ENCODE measurements around the gene SEMA5A. TPM values are rescaled to one million over a fixed set of nuclear protein-coding genes. Genes with fewer than 3 reads are reported as not detected.

SEMA5A gene
- polyA plus RNA-seq, 1 donor from 2014 or later: not detected

DNA sequence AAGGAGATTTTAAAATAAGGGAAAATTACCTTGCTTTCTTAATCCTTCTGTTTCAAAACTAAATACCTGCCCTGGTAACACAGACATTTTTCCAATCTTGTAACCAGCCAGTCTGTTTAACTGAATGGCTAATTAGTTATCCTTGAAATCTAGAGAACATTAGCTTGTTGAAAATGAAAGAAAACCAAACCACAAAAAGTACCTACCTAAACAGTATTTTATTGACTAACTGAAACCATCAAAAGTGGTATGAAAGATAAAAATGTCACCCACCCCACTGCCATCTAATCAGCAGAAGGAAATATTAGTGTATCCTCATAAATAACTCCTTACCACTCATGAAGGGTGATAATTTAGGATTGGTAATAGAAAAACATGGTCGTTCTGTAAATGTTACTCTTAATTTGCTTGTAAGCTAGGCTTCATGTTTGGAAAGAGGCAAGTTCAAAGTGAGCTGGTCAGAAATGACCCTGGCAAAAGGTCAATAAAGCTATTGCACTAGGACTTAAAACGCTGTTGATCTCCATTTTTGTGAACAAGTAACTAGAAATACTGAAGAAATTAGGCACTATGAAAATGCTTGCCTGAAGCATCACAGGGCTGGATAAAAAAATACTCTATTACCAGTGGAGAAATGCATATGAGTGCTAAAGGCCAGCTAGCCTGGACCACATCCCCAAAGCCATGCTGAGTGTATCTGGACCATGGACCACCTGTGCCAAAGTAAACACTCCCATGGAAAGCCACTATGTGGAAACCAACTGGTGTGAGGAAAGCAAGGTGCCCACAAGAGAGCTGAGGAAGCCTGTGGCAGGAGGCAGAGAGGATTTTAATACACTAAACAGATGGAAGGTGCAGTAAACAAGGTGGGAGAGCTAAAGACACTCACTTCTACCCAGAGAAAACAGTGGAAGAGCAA lies 8.4 kb downstream of the SEMA5A start:
- H3K4me1 Mint-ChIP-seq: no peaks in the 10 kb centered on the region
- H3K36me3 Mint-ChIP-seq: peaks cover 2% of the 10 kb centered on the region
- H3K27me3 Mint-ChIP-seq: no peaks in the 10 kb centered on the region
- no peaks in the 10 kb centered on the region for H3K9me3 Mint-ChIP-seq
- H3K4me3 Mint-ChIP-seq: no peak overlapping the region
- no peak overlapping the region for H3K27ac Mint-ChIP-seq

DNA sequence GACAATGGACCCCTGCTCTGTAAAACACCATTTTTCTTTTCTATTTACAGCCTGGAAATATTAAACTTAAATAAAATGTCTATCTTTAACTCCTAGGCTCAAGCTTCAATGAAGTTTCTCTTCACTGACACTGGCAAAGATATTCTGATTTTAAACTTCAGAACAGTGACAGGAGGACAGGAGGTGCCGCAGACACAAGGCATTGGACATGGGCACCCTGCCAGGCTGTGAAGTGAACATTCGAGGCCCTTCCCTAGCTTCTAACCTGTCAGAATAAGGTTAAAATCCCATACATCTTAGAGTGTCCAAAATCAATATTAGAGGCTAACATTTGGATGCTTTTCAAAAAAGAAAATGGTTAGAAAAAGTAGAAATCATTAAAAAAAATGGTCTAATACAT lies 9.2 kb downstream of the SEMA5A start:
- H3K36me3 Mint-ChIP-seq: no peaks in the 10 kb centered on the region
- no peak overlapping the region for H3K4me3 Mint-ChIP-seq
- no peak overlapping the region for H3K27ac Mint-ChIP-seq
- no peaks in the 10 kb centered on the region for H3K9me3 Mint-ChIP-seq
- H3K4me1 Mint-ChIP-seq: no peaks in the 10 kb centered on the region
- no peaks in the 10 kb centered on the region for H3K27me3 Mint-ChIP-seq

- no peaks in the 10 kb centered on the region for H3K27me3 Mint-ChIP-seq
- no peaks in the 10 kb centered on the region for H3K36me3 Mint-ChIP-seq
- H3K4me1 Mint-ChIP-seq: no peaks in the 10 kb centered on the region
- no peak overlapping the region for H3K27ac Mint-ChIP-seq
- H3K9me3 Mint-ChIP-seq: no peaks in the 10 kb centered on the region
- no peak overlapping the region for H3K4me3 Mint-ChIP-seq
Measured at GRCh38 chr5:9534881-9535517, 10.9 kb downstream of the SEMA5A start.

DNA sequence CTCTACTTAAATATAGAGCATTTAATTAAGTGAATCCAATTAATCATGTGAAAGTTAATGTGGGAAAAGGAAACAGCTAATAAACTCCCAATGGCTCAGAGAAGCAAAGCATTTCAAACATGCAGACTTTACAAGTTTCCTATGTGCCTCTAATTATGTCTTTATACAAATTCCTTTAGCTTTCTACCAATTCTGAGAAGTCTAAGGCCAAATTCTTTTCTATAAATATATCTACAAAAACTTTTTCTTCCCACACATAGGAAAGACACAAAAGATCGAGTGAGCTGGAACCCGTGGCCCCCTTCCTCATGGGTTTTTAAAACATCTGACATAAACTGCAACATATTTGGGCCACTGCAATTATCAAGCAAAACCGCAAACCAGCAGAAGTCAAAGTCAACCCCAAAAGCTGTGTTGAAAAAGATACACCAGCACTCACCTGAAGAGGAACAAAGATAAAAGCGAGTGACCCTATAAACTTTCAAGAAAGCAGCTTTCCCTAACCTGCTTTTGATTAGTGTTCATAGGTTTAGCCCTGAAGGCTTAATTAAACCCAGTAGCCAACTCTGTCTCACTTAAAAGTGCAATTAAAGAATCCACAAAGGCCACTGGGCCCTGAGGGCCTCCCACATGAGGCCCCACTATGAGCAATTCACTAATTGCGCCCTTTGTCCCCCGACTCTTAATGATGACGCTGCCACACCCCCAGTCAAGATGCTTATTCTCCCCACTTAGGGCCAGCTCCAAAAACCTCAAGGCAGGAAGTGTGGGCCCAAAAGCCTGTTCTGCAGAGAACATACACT lies 12.1 kb downstream of the SEMA5A start:
- Mint-ChIP-seq H3K27me3 (no peaks in the 10 kb centered on the region), H3K36me3 (no peaks in the 10 kb centered on the region), H3K27ac (no peak overlapping the region), H3K4me3 (no peak overlapping the region), H3K4me1 (no peaks in the 10 kb centered on the region), H3K9me3 (no peaks in the 10 kb centered on the region)

DNA sequence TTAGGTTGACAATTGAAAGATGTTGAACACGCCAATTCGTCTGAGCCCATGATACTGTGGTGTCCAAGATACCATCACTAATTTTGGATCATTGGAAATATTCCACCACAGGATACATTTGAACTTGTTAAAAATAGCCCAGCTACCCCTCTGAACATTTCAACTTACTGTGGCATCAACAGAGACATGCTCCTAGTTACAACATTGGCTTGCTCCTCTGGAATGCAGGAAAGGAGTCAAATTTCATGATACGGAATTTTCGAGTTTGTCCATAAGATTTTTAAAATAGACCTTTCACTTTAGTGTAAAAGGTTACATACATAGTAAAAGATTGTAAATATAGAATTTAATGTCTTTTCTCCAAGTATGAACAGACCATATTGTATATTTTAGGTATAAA lies 12.8 kb downstream of the SEMA5A start:
- no peaks in the 10 kb centered on the region for H3K4me1 Mint-ChIP-seq
- no peaks in the 10 kb centered on the region for H3K9me3 Mint-ChIP-seq
- no peak overlapping the region for H3K4me3 Mint-ChIP-seq
- no peaks in the 10 kb centered on the region for H3K36me3 Mint-ChIP-seq
- H3K27me3 Mint-ChIP-seq: no peaks in the 10 kb centered on the region
- H3K27ac Mint-ChIP-seq: no peak overlapping the region

DNA sequence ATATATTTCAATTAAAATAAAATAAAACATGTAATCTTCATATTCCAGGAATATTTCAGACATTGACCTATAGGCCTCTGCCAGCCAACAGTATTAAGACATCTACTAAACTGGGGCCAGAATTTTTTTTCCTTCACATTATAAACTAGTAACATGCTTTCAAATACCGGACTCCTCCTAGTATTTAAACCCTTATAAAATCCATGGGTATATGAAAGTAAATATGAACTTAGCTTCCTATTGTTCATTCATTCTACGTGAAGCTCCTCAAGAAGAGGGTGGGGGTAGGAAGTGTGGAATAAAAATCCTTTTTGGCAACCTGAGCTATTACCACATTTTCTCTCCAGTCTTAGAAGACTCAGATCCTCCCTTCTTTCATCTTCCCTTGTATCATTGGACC lies 16.4 kb downstream of the SEMA5A start:
- Mint-ChIP-seq H3K4me3 (no peak overlapping the region), H3K36me3 (no peaks in the 10 kb centered on the region), H3K27ac (no peak overlapping the region), H3K4me1 (no peaks in the 10 kb centered on the region), H3K27me3 (no peaks in the 10 kb centered on the region), H3K9me3 (no peaks in the 10 kb centered on the region)

DNA sequence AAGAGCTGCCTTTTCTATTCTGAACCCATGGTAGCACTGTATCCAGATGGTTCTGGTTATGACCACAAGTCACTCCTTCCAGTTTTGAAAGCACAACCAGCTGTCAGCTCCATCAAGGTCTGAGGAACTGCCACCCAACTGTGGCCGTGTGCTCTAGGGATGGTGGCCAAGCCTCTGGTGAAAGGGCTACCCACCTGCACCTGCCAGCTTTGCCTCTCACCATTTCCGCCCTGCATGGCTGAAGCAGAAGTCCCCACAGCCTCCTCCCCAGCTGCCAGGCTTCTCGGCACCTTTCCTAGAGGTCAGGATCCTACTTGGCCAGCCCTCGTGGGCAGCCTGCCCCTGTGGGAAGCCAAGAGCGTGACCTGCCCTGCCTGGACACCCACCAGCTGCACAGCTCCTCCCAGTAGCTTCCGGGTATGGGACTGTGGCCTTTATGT lies 16.8 kb downstream of the SEMA5A start:
- H3K4me3 Mint-ChIP-seq: no peak overlapping the region
- no peaks in the 10 kb centered on the region for H3K4me1 Mint-ChIP-seq
- no peaks in the 10 kb centered on the region for H3K36me3 Mint-ChIP-seq
- no peaks in the 10 kb centered on the region for H3K27me3 Mint-ChIP-seq
- no peaks in the 10 kb centered on the region for H3K9me3 Mint-ChIP-seq
- no peak overlapping the region for H3K27ac Mint-ChIP-seq

DNA sequence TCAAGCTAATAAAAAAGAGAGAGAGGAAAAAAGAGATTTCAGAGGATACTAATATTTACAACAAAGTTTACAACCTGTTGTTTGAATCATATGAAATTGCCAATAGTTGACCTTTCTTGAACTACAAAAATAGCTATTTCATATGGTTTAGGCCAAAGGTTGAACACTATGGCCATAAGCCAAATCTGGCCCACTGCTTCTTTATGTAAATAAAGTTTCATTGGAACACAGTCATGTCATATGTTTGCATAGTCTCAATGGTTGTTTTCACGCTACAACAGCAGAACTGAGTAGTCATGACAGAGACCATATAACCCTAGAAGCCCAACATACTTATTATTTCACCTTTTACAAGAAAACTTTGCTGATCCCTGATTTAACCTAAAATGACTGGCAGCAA lies 20.9 kb downstream of the SEMA5A start:
- Mint-ChIP-seq H3K4me1 (no peaks in the 10 kb centered on the region), H3K27ac (no peak overlapping the region), H3K4me3 (no peak overlapping the region), H3K27me3 (no peaks in the 10 kb centered on the region), H3K9me3 (peaks cover 0 to 4% (median 2%) of the 10 kb centered on the region in 3 donors), H3K36me3 (no peaks in the 10 kb centered on the region)

GRCh38 chr5:9523090-9523823 lies 22.6 kb downstream of the SEMA5A start:
- peaks cover 2 to 4% (median 4%) of the 10 kb centered on the region in 3 donors for H3K9me3 Mint-ChIP-seq
- H3K27ac Mint-ChIP-seq: no peak overlapping the region
- no peaks in the 10 kb centered on the region for H3K36me3 Mint-ChIP-seq
- H3K4me3 Mint-ChIP-seq: no peak overlapping the region
- no peaks in the 10 kb centered on the region for H3K4me1 Mint-ChIP-seq
- no peaks in the 10 kb centered on the region for H3K27me3 Mint-ChIP-seq

- Mint-ChIP-seq H3K27me3 (no peaks in the 10 kb centered on the region), H3K27ac (no peak overlapping the region), H3K4me3 (no peak overlapping the region), H3K36me3 (no peaks in the 10 kb centered on the region), H3K9me3 (peaks cover 2 to 4% (median 4%) of the 10 kb centered on the region in 3 donors), H3K4me1 (no peaks in the 10 kb centered on the region)
Measured at GRCh38 chr5:9519537-9519936, 26.3 kb downstream of the SEMA5A start.

DNA sequence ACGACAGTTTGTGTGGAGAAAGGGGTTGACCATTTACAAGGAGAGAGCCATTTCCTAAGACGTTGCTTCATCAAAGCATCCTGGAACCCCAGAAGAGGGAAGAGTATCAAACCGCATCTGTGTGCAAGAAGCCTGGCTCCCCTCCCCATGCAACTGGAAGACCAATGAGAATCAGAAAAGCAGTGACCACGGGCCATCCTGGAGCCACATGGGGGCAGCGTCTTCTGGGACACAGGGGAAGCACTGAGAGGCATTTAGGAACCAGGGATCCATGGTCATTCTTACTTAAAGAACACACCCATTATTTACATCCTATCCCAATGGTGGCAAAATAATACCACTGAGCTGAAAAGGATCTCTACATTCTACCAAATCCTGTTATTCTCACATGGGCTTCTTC lies 29.3 kb downstream of the SEMA5A start:
- no peaks in the 10 kb centered on the region for H3K27me3 Mint-ChIP-seq
- no peak overlapping the region for H3K4me3 Mint-ChIP-seq
- H3K27ac Mint-ChIP-seq: no peak overlapping the region
- no peaks in the 10 kb centered on the region for H3K36me3 Mint-ChIP-seq
- H3K9me3 Mint-ChIP-seq: peaks cover 0 to 4% (median 0%) of the 10 kb centered on the region in 3 donors
- H3K4me1 Mint-ChIP-seq: no peaks in the 10 kb centered on the region

- H3K27me3 Mint-ChIP-seq: no peaks in the 10 kb centered on the region
Measured at GRCh38 chr5:9515436-9515835, 30.4 kb downstream of the SEMA5A start.

GRCh38 chr5:9514968-9515367 lies 30.9 kb downstream of the SEMA5A start:
- H3K4me3 Mint-ChIP-seq: no peak overlapping the region
- no peaks in the 10 kb centered on the region for H3K4me1 Mint-ChIP-seq
- H3K27me3 Mint-ChIP-seq: no peaks in the 10 kb centered on the region
- peaks cover 0 to 4% (median 0%) of the 10 kb centered on the region in 3 donors for H3K9me3 Mint-ChIP-seq
- H3K36me3 Mint-ChIP-seq: no peaks in the 10 kb centered on the region
- H3K27ac Mint-ChIP-seq: no peak overlapping the region

More at GRCh38 chr5:9515436-9515835, 30.4 kb downstream of the SEMA5A start:
- H3K9me3 Mint-ChIP-seq: peaks cover 0 to 4% (median 0%) of the 10 kb centered on the region in 3 donors
- no peak overlapping the region for H3K27ac Mint-ChIP-seq
- H3K4me3 Mint-ChIP-seq: no peak overlapping the region
- H3K36me3 Mint-ChIP-seq: no peaks in the 10 kb centered on the region
- no peaks in the 10 kb centered on the region for H3K4me1 Mint-ChIP-seq

- no peaks in the 10 kb centered on the region for H3K36me3 Mint-ChIP-seq
- no peak overlapping the region for H3K27ac Mint-ChIP-seq
Measured at GRCh38 chr5:9513827-9514226, 32.0 kb downstream of the SEMA5A start.

More at GRCh38 chr5:9513827-9514226, 32.0 kb downstream of the SEMA5A start:
- no peaks in the 10 kb centered on the region for H3K27me3 Mint-ChIP-seq
- H3K4me3 Mint-ChIP-seq: no peak overlapping the region
- no peaks in the 10 kb centered on the region for H3K4me1 Mint-ChIP-seq
- peaks cover 0 to 2% (median 0%) of the 10 kb centered on the region in 3 donors for H3K9me3 Mint-ChIP-seq

Measured in IgD-negative memory B cell (primary cell).